MM.1S (cell line): ENCODE results near the gene SLC22A15.

Experiments used
- DNase-seq: peaks from one replicate; pipeline ENCODE4 v3.0.0-alpha.2; 2015
- H2AFZ ChIP-seq: fragments of 300-600 bp; sonication (generic); 2 replicates; pipeline ENCODE4 v1.6.0; 2016; ENCODE audit warnings: antibody characterized with exemption, low read length
- H3F3A ChIP-seq: fragments of 300-600 bp; sonication (generic); 2 replicates; pipeline ENCODE4 v1.6.1; 2016; ENCODE audit warnings: mild to moderate bottlenecking, antibody characterized with exemption, low read length, moderate library complexity, mixed read lengths; ENCODE audit not compliant: insufficient read depth
- H3K27ac ChIP-seq: fragments of 300-600 bp; sonication (generic); 2 replicates; pipeline ENCODE4 v1.5.1; 2016; ENCODE audit warnings: mild to moderate bottlenecking, low read length
- H3K27me3 ChIP-seq: fragments of 300-600 bp; sonication (generic); replicated peaks from 2 replicates; pipeline ENCODE4 v1.6.0; 2016; ENCODE audit warnings: low read length; ENCODE audit not compliant: insufficient read depth
- H3K36me3 ChIP-seq: fragments of 300-600 bp; sonication (generic); replicated peaks from 2 replicates; pipeline ENCODE4 v1.6.1; 2016; ENCODE audit warnings: mild to moderate bottlenecking, low read length, mixed read lengths; ENCODE audit not compliant: insufficient read depth
- H3K4me1 ChIP-seq: fragments of 300-600 bp; sonication (generic); 2 replicates; pipeline ENCODE4 v1.6.1; 2016; ENCODE audit warnings: low read length, mixed read lengths
- H3K4me2 ChIP-seq: fragments of 300-600 bp; sonication (generic); 2 replicates; pipeline ENCODE4 v1.6.0; 2016; ENCODE audit warnings: low read depth, low read length
- H3K4me3 ChIP-seq: fragments of 300-600 bp; sonication (generic); 2 replicates; pipeline ENCODE4 v1.5.1; 2016; ENCODE audit warnings: low read length, mixed read lengths
- H3K79me2 ChIP-seq: fragments of 300-600 bp; sonication (generic); 2 replicates; pipeline ENCODE4 v1.6.1; 2016; ENCODE audit warnings: mixed run types, low read length, mixed read lengths
- H3K9ac ChIP-seq: fragments of 300-600 bp; sonication (generic); 2 replicates; pipeline ENCODE4 v1.6.1; 2016; ENCODE audit warnings: low read length, mixed read lengths
- H3K9me2 ChIP-seq: fragments of 300-600 bp; sonication (generic); replicated peaks from 2 replicates; pipeline ENCODE4 v1.6.1; 2016; ENCODE audit warnings: mild to moderate bottlenecking, low read length, mixed read lengths; ENCODE audit not compliant: insufficient read depth
- H3K9me3 ChIP-seq: fragments of 300-600 bp; sonication (generic); replicated peaks from 2 replicates; pipeline ENCODE4 v1.6.1; 2016; ENCODE audit warnings: mild to moderate bottlenecking, low read length, mixed read lengths; ENCODE audit not compliant: insufficient read depth
- H4K20me1 ChIP-seq: fragments of 300-600 bp; sonication (generic); 2 replicates; pipeline ENCODE4 v1.6.1; 2016; ENCODE audit warnings: mild to moderate bottlenecking, low read length, moderate library complexity, mixed read lengths; ENCODE audit not compliant: insufficient read depth
- CTCF ChIP-seq: fragments of 300-600 bp; sonication (generic); IDR thresholded peaks from 2 replicates; pipeline ENCODE4 v1.5.1; 2016; ENCODE audit warnings: antibody characterized with exemption, low read length, mixed read lengths
- EZH2 ChIP-seq: fragments of 300-600 bp; sonication (generic); optimal IDR thresholded peaks from 2 replicates; pipeline ENCODE3; 2017; ENCODE audit warnings: low read depth, mild to moderate bottlenecking, antibody characterized with exemption, low read length, mixed read lengths
- EZH2phosphoT487 ChIP-seq: fragments of 300-600 bp; sonication (generic); IDR thresholded peaks from 2 replicates; pipeline ENCODE4 v1.6.1; 2018; ENCODE audit warnings: antibody characterized with exemption, low read length

The SLC22A15 gene

DNA sequence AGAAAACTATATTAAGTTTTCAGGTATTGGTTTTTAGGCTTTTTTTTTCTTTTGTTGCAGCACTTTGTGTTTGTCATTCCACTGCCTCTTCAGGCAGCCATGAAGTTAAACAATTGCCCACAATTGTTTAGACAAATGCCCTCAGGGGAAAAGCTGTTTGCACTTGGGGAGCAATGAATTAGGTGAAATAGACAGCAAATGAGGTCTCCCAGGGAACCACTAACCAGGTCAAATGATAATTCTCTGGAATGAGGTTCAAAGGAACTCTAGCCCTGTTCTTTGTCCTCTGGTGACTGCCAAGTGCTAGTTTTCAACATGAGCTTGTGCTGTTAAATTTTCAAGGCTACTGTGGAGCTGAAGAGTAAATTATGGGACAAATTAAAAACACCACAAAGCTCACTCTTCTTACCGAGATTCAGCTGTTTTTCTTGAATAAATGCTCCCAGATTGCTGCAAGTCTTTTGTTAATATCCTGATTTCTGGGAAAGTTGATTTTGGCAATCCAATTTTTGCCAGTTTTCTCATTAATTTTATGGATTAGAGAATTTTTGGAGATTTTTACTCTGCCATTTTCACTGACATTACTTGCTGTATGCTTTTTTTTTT is 119.8 kb downstream of the SLC22A15 start:
- no peaks in the 10 kb centered on the region for H3K36me3 ChIP-seq
- no peaks in the 10 kb centered on the region for H3F3A ChIP-seq
- H3K9ac ChIP-seq, result no peak overlapping the region
- no peak for DNase-seq
- peaks cover 3% of the 10 kb centered on the region; the same call in 1 of the 2 replicates for H3K4me1 ChIP-seq
- no peak overlapping the region for H3K27ac ChIP-seq
- H4K20me1 ChIP-seq, result no peaks in the 10 kb centered on the region
- no peak overlapping the region for H2AFZ ChIP-seq
- H3K9me2 ChIP-seq, result no peaks in the 10 kb centered on the region
- H3K4me2 ChIP-seq, result no peak overlapping the region
- H3K9me3 ChIP-seq, result no peaks in the 10 kb centered on the region
- no peak for TF ChIP-seq EZH2
- no peak for TF ChIP-seq EZH2phosphoT487
- TF ChIP-seq CTCF, result no peak
- H3K79me2 ChIP-seq, result no peaks in the 10 kb centered on the region
- H3K4me3 ChIP-seq, result no peak overlapping the region
- H3K27me3 ChIP-seq, result no peaks in the 10 kb centered on the region

DNA sequence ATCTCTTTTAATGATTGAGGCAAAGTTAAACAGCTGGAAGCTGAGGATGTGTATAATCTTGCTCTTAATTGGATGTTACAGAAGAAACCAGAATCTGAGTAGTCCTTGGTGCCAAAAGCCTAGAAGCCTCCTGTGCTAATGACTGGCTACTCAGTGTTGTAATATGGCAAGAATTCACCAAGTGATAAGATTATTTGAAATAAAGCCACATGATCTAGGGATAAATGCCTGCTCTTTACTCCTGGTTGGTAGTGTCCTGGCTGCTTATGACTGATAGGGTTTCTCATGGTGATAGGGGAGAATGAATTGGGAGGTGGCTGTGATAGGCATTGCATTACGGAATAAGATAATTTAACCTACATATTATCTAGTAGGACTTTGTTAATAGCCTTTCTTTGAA is 121.3 kb downstream of the SLC22A15 start:
- Histone ChIP-seq H3K36me3 (no peaks in the 10 kb centered on the region), H3K9ac (no peak overlapping the region), H2AFZ (no peak overlapping the region), H3K9me3 (no peaks in the 10 kb centered on the region), H3F3A (no peaks in the 10 kb centered on the region), H3K4me2 (no peak overlapping the region), H3K4me3 (no peak overlapping the region), H3K4me1 (peaks cover 9% of the 10 kb centered on the region; the same call in 1 of the 2 replicates), H3K9me2 (no peaks in the 10 kb centered on the region), H3K27ac (no peak overlapping the region), H4K20me1 (no peaks in the 10 kb centered on the region), H3K79me2 (no peaks in the 10 kb centered on the region), H3K27me3 (no peaks in the 10 kb centered on the region)
- DNase-seq, result no peak
- TF ChIP-seq EZH2 (no peak), EZH2phosphoT487 (no peak), CTCF (no peak)

DNA sequence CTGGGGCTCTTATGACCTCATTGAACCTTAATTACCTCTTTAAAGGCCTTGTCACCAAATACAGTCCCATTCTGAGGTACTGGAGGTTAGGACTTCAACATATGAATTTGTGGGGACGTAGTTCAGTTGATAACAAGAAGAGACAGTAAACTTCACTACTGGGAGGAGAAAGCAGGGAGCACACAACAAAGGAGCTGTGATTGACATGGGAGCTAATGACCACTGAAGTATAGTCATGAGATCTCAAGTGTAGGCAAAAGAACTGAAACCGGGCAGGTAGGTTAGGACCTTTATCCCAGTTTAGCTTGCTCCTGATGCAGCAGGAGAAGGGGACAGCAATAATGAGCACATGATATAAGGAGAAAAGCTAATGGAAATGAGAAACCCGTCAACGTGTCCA is 123.1 kb downstream of the SLC22A15 start:
- no peaks in the 10 kb centered on the region for H3K9me2 ChIP-seq
- no peak overlapping the region for H3K27ac ChIP-seq
- H3K27me3 ChIP-seq, result no peaks in the 10 kb centered on the region
- no peaks in the 10 kb centered on the region for H3K36me3 ChIP-seq
- no peak overlapping the region for H2AFZ ChIP-seq
- H4K20me1 ChIP-seq, result no peaks in the 10 kb centered on the region
- H3F3A ChIP-seq, result no peaks in the 10 kb centered on the region
- no peak overlapping the region for H3K9ac ChIP-seq
- H3K4me3 ChIP-seq, result no peak overlapping the region
- H3K79me2 ChIP-seq, result no peaks in the 10 kb centered on the region
- TF ChIP-seq EZH2, result no peak
- TF ChIP-seq EZH2phosphoT487, result no peak
- TF ChIP-seq CTCF, result no peak
- no peak for DNase-seq
- no peaks in the 10 kb centered on the region for H3K9me3 ChIP-seq
- H3K4me2 ChIP-seq, result no peak overlapping the region
- peaks cover 21% of the 10 kb centered on the region for H3K4me1 ChIP-seq
